ENCODE results near the gene AMT.
A peak's percentile ranks its signal among the peaks of the same experiment; 100 is the strongest.
"Not testable (repeated sequence)": the region's sequence is repeated elsewhere in the genome, so short reads cannot be mapped to it uniquely, and the experiment has no call there.

AMT gene

DNA sequence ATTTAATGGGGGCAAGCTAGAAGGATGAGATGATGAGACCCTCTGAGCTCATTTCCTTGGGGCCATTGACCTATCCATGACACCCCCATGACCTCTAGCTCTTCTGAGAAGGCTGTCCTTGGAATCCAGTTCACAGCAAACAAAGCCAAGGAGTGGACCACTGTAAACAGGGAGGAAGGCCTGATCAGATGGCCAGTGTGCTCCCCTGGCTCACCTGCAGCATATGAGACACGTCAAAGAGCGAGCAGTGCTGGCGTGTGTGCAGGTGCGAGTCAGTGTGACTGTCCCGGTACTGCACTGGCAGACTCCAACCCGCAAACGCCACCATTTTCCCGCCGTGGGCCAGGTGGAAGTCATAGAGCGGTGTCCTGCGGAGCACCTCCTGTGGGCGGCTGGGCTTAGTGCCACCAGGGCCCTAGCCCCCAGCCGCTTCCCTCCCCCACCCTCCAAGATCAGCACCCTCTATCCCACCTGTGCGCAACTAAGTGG, 339 bp downstream of the AMT start:
- no peak for DNase-seq

DNA sequence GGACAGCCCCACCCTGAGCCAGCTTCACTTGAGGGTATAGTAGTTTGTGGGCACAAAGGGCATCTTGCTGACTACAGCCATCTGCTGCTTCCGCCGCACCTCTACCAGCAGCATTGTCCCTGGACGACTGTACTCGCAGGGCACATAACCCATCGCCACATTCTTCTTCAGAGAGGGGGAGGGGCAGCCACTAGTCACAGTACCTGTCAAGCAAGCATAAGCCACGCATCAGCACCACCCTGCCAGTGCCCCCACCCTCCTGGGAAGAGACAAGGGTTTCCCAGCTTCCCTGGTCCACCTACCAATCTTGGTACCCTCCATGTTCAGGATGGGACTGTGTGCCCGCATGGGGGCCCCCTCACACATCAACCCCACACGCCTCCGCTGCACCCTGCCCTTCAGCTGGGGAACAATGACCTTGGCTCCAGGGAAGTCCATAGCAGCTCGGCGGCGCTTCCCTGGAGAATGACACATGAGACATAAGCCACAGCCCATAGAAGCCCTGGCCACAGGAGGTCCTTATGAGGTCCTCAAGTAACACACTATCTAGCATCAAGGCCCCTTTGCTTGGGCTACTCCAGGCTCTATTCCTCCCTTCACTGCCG, 4.7 kb downstream of the AMT start:
- no peak for DNase-seq

DNA sequence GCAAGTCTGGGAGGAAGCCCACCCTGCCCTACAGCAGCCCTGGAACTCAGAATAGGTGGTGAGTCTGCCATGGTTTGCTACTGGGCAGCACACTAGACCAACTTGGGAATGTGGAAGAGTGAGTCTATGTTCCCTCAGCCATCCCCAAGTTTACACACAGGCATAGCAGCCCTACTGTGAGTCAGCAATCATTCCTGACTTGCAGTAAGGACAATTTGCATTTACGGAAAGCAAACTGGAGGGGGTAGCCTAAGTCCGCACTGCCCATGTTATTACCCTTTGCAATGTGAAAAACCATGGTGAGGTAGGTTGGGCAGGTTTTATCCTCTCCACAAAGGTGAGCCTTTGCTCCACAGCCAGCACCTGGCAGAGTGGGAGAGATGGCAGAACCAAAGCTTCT, 5.4 kb downstream of the AMT start:
- no peak for DNase-seq

DNA sequence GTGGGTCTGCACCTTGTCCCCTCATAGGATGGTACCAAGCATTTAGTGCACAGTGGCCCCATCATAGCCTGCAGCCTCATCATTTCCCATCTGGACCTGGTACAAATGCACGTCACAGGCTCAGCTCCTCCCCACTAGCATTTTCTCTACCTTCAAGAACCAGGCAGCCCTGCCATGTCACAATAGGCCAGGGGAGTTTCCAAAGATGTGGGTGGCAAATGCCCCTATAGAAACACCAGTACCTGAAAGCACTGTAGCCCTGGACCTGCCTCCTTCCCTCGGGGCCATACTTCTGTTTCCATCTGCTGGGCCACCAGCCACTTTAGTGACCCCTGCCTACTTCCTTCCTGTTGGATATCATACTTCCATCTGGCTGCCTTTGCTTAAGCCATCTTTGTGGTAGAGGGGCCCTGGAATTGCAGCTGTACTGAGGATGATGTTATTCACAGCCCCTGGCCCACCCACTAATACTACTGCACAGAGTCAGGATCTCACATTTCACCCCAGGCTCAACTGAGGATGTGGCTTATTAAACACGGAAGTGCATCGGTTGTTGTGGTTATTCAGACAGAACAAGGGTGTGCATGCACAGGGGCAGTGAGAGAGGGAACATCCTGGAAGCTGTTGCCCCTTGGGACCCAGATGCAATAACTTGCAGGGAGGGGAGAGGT, 6.2 kb downstream of the AMT start:
- DNase-seq = peak; percentile 73

DNA sequence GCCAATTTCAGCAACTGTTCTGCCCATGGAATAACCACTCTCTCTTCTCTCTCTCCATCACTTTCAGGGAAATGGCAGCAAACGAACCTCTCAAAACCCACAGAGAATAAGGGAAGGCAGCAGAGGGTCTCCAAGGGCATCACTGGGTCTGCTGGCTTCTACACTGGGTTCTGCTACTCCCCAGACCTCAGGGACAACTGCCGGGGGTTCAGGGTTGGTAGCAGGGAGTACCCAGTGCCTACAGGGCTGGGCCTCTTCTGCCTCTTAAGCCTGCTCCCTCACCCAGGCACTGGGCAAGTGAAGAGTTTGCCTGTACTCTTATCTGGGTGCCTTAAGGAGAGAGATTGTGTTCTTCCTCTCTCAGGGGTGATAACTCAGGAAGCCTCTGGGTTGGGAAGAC, 7.5 kb downstream of the AMT start:
- DNase-seq = no peak

DNA sequence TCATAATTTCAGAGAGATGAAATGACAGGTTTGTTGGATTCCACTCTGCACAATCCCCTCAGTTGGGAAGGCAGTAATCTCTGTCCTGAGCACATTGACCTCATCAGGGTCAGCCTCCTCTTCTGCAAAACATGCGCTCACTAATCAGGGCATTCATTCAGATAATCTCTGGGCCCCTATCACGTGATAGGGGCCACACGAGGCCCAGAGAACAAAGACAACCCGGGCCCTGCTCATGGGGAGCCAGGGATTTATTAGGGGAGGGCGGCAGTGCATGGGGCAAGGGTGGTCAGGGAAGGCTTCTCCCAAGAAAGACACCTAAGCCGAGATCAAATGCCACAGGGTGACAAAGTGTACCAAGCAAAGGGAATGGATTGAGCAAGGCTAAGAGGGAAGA, 8.9 kb downstream of the AMT start:
- DNase-seq = no peak

DNA sequence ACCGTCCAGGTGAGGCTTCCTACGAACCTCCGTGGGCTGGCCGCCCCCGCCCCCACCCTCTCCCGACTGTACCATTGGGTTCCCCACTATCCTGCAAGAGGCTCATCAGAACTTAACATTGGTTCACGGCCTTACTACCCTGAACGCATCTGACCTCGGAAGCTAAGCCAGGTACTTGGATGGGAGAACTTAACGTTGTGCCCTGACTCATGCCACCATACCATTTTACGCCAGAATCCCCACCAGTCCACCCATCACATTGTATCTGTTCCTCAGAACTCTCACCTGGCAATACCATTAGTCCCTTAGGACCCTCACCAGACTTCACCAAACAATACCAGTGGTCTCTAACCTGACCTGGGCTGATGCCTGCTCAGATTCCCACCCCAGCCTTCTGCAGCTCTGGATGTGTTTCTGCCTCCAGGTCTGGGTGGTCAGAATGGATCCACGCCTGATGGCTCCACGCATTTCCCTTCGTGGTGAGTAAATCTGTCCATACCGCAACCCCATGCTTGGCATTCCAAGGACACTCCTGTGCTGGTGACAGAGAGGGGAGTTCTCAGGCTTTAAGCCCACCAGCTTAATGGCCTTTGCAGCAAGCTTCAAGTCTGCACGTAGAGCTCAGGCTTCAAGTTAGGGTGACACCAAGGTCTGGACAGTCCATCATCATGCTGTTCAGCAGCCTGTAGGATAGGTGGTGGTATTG, 9.5 kb downstream of the AMT start:
- no peak for DNase-seq

DNA sequence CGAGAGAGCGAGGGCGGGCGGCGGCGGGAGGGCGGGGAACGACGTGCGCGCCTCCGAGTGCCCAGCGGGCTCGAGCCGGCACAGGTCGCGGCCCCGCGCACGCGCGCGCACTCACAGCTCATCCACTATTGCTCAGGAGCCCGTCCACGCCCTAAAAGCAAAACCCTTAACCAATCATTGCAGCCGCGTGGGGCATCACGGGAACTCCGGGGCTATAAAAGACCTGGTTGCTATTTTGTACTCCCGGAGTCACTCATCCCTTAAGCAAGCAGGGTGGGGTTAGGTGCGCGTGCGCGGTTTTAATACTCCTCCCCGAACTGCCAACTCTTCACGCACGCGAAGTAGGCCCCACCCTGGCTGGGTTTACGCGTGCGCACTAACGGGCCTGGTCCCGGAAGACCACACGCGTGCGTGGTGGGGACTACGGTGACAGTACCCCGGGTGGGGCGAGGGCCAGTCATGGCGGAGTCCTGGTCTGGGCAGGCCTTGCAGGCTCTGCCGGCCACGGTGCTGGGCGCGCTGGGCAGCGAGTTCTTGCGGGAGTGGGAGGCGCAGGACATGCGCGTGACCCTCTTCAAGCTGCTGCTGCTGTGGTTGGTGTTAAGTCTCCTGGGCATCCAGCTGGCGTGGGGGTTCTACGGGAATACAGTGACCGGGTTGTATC, 10.2 kb downstream of the AMT start, which contains the start of the genes RHOA and TCTA:
RHOA (minus strand) TSS at position 9 of the 664 bp plus-strand sequence. CDS start 36,387 bp downstream, outside the sequence.
TCTA (plus strand) TSS at position 456 of the 664 bp plus-strand sequence; CDS start at position 460, 4 bp downstream.
- DNase-seq = peak; percentile 98

DNA sequence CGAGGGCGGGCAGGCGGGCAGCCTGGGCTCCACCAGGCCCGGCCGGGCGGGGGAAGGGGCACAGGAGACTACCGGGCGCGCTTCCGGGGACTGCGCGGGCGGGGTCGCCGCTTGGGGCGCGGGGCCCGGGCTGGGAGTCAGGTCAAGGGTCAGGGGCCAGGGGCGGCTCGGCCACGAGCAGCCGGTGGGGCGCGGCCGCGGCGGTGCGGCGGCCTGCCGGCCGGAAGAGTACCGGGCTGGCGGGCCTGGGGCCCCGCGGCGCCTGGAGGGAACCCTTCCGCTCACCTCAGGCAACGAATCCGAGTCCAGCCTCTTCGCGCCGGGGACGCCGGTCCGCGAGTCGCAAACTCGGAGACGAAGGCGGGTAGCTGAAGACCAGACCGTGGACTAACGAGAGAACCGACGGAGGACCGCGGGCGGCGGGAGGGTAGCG, 10.7 kb downstream of the AMT start:
- DNase-seq = no peak

DNA sequence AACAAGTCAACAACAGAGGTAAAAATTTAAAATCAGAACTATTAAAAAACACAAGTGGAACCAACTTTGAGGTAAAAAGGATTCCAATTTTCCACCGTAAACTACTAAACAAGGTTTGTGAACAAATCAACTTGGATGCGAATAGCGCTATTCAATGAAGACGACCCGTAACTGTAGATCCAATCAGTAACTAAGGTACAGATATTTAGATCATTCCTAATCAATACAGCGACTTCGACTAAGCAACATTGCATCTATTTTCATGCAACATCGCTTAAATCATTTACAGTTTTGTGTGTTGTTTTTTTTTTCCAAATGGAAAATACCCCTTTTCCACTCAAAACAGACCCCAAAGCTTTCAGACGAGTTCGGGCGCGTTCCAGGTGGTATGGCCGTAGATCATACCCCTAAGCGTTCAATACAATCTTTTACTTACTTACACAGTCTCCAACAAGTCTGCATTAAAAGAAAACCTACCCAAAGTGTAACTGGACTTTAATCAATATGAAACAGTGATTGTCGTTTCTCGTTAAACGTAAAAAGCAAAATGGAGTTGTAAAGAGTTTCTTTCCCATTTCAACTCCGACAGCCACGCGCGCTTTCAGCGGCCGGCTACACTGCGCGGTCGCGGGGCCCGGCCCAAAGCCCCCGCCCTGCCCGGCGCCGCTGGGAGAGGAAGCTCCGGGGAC, 11.3 kb downstream of the AMT start:
- DNase-seq = no peak

DNA sequence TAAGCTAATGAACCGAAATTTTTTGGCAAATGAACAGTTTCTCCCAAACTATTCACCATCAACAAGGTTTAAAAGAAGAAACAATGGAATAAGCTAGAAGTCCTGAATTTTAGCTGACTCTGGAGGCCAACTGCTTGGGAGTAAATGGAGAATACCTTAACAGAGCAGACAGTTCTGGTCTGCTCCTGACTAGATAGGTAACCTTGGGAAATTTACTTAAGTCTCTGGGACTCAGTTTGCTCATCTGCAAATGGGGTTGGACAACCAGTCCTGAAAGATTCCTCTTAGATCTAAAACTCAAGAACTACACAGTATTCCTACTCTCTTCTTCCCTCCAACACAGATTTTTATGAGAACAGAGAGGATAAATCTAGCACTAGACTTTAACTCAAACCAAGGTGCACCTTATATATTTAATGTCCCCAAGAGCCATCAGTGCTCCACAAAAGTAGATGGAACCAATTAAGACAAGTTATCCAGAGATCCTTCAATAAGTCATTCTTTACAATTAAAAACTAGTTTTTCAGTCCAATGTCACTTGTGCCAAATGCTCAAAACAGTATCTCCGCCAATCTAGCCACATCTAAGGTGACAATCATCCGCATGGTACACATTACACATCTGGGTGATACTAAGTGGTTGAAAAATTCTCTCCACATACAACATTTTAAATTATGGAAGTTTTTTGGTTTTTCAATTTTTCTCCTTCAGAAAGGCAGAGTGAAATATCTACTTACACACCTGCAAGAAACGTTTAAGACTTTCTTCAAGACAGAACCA, 12.0 kb downstream of the AMT start:
- no peak for DNase-seq

DNA sequence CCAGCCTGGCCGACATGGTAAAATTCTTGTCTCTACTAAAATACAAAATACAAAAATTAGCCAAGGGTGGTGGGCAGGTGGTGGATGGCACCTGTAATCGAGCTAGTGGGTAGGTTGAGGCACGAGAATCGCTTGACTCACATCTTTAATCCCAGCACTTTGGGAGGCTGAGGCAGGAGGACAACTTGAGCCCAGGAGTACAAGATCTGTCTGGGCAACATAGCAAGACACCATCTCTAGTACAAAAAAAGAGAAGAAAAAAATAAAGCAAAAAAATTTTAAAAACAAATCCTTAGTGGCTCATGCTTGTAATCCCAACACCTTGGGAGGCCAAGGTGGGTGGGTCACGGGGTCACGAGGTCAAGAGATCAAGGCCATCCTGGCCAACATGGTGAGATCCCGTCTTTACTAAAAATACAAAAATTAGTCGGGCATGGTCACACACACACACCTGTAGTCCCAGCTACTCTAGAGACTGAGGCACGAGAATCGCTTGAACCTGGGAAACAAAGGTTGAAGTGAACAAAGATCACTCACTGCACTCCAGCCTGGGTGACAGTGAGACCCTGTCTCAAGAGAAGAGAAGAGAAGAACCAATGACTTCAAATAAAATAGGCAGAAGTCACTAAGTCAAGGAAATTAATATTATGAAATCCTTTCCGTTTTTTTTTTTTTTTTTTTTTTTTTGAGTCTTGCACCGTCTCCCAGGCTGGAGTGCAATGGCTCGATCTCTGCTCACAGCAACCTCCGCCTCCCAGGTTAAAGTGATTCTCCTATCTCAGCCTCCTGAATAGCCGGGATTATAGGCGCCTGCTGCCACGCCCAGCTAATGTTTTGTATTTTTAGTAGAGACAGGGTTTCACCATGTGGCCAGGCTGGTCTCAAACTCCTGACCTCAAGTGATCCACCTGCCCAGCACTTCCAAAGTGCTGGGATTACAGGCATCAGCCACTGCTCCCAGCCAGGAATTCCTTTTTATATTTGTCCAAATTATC, 15.4 kb downstream of the AMT start:
- DNase-seq = no peak

DNA sequence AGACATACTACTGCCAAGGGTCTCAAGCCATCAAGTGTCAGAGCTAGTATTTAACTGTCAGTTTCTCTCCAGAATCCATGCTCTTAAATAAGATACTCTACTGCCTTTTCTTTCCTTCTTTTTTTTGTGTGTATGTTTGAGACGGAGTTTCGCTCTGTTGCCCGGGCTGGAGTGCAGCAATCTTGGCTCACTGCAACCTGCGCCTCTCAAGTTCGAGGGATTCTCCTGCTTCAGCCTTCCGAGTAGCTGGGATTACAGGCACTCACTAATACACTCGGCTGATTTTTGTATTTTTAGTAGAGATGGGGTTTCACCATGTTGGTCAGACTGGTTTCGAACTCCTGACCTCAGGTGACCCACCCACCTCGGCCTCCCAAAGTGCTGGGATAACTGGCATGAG, 16.7 kb downstream of the AMT start:
- not testable (repeated sequence) for DNase-seq

DNA sequence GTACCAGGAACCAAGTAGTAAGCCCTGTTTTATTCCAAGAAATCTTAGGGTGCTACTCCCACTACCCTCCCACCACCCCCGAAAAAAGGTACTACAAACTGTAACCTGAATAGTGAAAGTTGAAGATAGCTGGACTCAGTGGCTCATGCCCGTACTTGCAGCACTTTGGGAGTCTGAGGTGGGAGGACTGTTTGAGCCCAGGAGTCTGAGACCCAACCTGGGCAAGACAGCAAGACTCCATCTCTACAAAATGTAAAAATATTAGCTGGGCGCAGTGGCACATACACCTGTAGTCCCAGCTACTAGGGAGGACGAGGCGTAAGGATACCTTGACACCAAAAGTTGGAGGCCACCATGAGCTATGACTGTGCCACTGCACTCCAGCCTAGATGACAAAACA, 18.4 kb downstream of the AMT start:
- no peak for DNase-seq

DNA sequence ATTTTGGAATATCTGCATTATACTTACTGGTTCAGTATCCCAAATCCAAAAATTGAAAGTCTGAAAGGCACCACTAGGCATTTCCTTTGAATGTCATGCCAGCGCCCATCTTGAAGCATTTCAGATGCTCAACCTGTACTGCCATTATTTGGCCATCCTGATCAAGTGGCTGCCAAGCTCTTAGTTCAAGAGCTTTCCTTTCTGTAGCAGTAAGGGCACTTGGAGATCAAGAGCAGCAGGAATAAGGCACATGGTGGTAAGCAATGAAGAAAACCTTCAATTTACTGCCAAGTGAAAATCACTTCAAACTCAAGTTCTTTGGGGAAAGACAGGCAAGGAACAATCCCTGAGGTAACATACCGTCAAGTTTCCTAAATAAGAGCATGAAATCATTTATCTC, 20.5 kb downstream of the AMT start:
- DNase-seq = no peak

DNA sequence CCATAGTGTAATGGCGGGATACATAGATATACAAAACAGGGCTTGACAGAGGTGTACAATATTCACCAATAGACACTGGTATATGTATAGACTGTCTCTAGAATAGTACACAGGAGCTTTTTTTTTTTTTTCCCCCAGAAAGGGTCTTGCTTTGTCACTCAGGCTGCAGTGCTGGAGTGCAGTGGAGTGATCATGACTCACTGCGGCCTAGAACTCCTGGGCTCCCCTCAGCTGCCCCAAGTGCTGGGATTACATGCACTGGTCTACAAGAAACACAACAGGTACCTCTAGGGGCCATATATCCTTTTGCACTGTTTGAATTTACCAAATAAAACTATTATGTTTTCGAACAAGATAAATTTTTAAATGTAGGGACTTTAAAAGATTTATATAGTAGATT, 22.8 kb downstream of the AMT start:
- no peak for DNase-seq

DNA sequence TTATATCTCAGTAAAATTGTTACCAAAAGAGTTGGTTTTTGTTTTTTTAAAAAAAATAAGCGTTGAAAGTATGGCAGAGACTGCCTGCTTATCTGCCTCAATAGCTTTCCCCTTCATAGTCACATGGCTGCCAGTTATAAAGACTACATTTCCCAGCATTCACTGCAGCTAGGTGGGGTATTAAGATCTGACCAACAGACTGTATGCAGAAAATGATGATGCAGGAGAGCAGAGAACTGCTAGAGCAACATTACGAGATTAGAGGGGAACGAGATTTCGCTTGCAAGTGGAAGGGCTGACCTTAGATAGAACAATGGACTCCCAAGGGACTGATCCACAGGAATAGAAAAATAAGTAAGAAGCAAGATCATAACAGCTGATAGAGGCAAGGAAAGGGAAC, 24.8 kb downstream of the AMT start:
- DNase-seq = no peak

DNA sequence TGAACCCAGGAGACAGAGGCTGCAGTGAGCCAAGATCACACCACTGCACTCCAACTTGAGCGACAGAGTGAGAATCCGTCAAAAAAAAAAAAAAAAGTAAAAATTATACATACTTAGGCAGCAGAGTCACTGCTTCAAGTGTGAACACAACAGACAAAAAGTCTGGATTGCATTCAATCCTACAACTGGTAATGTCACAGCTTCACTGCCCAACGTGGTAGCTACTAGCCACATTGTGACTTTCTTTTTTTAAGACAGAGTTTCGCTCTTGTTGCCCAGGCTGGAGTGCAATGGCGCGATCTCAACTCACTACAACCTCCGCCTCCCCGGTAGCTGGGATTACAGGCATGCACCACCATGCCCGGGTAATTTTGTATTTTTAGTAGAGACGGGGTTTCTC, 31.0 kb downstream of the AMT start:
- not testable (repeated sequence) for DNase-seq

DNA sequence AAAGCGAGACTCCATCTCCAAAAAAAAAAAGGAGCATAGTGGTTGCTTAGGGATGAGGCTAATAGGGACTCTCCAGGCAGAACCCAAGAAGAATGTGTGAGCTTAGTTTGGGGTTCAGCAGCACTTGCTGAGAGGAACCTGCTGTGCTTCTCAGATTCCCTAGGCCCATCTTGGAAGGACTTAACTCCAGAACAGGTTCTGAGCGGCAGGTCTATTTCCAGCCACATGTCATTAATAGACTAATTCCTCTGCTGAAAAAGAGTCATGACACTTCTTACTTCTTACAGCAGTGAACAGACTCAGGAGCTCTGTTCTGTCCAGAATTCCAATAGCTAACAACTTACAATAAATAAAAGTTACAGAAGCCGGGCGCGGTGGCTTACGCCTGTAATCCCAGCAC, 33.0 kb downstream of the AMT start:
- DNase-seq = no peak

DNA sequence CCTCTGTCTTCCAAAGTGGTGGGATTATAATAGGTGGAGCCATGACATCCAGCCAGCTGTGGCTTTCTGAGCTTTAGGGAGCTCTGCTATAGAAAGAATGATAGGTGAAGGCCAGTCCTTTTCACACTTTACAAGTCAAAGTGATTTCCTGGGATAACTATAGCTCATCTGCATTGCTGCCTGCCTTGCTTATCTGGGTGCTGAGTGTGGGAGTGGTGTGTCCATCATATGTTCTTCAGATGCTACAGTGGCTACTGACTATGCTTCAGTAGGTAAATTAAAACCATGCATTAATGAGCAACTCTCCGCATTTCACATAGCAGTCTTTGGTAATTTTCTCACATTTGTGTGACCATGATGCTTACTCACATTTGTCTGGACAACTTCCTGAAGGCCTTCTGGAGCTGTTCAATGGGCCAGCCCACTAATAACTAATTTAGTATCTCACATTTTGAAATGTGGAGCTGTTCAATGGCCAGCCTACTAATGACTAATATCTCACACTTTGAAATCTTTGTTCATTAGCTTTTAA, 33.9 kb downstream of the AMT start:
- DNase-seq = no peak
